Muscle of leg (tissue), 11 donors: ENCODE data around the gene KCNK7. TPM values are rescaled to one million over a fixed set of nuclear protein-coding genes. Genes with fewer than 3 reads are reported as not detected.

ENCODE experiments used
- DNase-seq: peaks from one replicate; pipeline ENCODE4 v3.0.0; 2013
- H3K27ac ChIP-seq: one replicate; pipeline ENCODE4 v1.5.1; 2013; ENCODE audit warnings: mild to moderate bottlenecking, low read length, control low read depth
- H3K27me3 ChIP-seq: one replicate; pipeline ENCODE4 v1.6.1; 2013; ENCODE audit warnings: low read length; ENCODE audit not compliant: control insufficient read depth, insufficient read depth
- H3K36me3 ChIP-seq: one replicate; pipeline ENCODE4 v1.6.1; 2013; ENCODE audit warnings: low read length; ENCODE audit not compliant: control insufficient read depth, insufficient read depth
- H3K4me1 ChIP-seq: one replicate; pipeline ENCODE4 v1.6.1; 2013; ENCODE audit warnings: low read length; ENCODE audit not compliant: control insufficient read depth, insufficient read depth
- H3K4me3 ChIP-seq: one replicate; pipeline ENCODE4 v1.5.1; 2013; ENCODE audit warnings: low read length, control low read depth
- H3K9me3 ChIP-seq: replicated peaks from 2 replicates; pipeline ENCODE4 v1.6.1; 2013; ENCODE audit warnings: low read depth, low read length; ENCODE audit not compliant: control insufficient read depth
- WGBS: methylation state at CpG from one replicate; pipeline ENCODE4 v1.1.5; 2013; ENCODE audit warnings: missing lambda C conversion rate; ENCODE audit not compliant: insufficient coverage; 5-methylcytosine and 5-hydroxymethylcytosine counted together
- polyA plus RNA-seq, 8 donors: library from polyadenylated mRNA; unstranded; fragments of 120-200 nt; gene quantifications; one replicate each; pipeline versions ENCODE4 v1.2.1 to v1.2.3, GENCODE V29; 2013; ENCODE audit warnings: inconsistent platforms in 1 of 8, low replicate concordance in 1 of 8; ENCODE audit not compliant: insufficient read length in 8 of 8, insufficient read depth in 1 of 8
- total RNA-seq: library from RNA; stranded (reverse); fragments of 120-200 nt; gene quantifications from one replicate; pipeline ENCODE4 v1.2.4, GENCODE V29; 2013

Gene KCNK7
- total and polyA plus RNA-seq, 9 donors: 0.31 to 1.9 (median 0.88) TPM

DNA sequence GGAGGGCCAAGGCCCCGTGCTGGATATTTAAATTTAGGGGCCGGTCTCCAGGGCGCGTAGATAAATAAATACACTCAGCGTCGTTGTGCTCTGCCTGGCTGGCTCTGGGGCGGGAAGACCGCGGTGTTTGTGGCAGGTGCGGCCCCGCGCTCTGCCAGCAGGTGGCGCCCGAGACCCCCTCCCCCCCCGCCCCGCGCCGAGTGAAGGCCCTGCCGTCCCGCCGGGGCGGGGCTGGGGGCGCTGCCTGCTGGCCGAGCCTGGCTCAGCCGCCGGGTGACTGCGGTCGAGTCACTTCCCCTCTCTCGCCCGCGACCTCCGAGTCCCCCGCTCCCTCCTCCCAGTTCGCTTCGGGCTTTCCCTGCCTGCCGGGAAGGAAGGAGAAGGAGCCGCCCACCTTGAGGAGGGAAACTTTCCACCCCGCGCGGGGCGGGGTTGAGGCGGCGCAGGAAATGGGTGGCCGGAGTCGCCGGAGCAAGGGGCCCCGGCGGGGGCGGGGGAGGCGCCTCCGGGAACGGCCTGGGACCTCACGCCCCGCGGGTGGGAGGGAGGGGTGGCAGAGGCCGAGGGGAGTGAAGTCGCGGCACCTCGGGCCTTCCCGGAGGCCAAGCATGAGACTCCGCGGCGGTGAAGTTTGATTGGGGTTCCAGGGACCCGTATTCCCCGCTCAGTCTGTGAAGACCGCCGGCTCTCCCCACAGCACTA is 21.3 kb downstream of the KCNK7 start:
- Histone ChIP-seq H3K9me3 (no peaks in the 10 kb centered on the region), H3K4me3 (peak overlapping the region; percentile 65), H3K27ac (peak overlapping the region; percentile 90), H3K4me1 (peaks cover 73% of the 10 kb centered on the region), H3K36me3 (peaks cover 27% of the 10 kb centered on the region), H3K27me3 (no peaks in the 10 kb centered on the region)
- under 1% methylated on average over 38 of the region's 67 CpGs for WGBS
- DNase-seq: peak; percentile 98

DNA sequence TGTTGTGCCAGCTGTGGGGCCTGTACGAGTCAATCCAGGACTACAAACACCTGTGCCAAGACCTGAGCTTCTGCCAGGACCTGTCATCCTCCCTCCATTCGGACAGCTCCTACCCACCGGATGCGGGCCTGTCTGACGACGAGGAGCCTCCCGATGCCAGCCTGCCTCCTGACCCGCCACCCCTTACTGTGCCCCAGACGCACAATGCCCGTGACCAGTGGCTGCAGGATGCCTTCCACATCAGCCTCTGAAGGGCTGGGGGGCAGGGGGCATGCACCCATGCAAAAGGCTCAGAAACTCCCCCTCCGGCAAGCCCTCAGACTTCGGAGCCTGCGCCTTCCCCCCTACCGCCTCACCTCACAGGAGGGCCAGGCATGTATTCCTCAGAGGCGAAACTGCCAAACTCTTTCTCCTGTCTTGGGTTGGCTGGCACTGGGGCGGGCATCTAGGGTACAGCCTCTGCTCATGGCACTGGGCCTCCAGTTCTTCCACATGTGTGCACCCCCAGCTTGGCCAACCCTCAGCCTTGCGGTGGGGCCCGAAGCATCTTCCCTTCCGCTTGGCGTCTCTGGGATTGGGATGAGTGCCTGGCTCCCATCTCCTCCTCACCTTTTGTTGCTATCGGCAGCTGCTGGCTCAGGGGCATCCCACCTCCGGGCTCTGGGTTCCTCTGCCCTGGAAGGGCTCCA is 22.1 kb downstream of the KCNK7 start:
- Histone ChIP-seq H3K27me3 (no peaks in the 10 kb centered on the region), H3K4me3 (peak overlapping the region; percentile 65), H3K9me3 (no peaks in the 10 kb centered on the region), H3K4me1 (peaks cover 76% of the 10 kb centered on the region), H3K36me3 (peaks cover 26% of the 10 kb centered on the region), H3K27ac (peak overlapping the region; percentile 89)
- DNase-seq: peak; percentile 60
- WGBS: 32% methylated on average over 18 of the region's 22 CpGs

DNA sequence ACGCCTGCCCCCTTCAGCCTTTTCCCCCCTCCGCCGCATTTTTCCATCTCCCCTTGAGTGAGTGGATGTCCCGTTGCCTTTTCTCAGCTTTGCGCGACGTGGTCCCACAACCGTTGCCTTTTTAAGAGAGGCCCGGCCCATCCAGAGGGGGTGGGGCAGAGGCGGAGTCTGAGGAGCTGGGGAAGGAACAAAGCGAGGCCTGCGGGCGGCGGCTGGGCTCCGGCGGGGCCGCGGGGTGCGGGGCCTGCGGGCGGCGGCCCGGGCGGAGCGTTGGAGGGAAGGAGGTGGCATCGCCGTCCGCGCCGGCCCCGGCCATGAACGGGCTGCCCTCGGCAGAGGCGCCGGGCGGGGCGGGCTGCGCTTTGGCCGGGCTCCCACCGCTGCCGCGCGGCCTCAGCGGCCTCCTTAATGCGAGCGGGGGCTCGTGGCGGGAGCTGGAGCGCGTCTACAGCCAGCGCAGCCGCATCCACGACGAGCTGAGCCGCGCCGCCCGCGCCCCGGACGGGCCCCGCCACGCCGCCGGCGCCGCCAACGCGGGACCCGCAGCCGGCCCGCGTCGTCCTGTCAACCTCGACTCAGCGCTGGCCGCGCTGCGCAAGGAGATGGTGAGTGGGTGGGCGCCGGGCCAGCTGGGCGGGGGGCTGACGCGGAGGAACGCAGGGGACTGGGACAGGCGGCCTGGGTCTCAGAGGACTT is 23.1 kb downstream of the KCNK7 start, which contains the start of gene FAM89B:
Gene FAM89B (plus strand): TSS at position 183 of the 696 bp plus-strand sequence. CDS start 132 bp downstream, at position 315.
- Histone ChIP-seq H3K27ac (peak within 1 kb of the TSS; percentile 89), H3K9me3 (no peaks in the 10 kb centered on the region), H3K36me3 (peaks cover 26% of the 10 kb centered on the region), H3K4me3 (peak within 1 kb of the TSS; percentile 99), H3K27me3 (no peaks in the 10 kb centered on the region), H3K4me1 (peaks cover 67% of the 10 kb centered on the region)
- peak; percentile 98 for DNase-seq
- under 1% methylated on average over 70 of the region's 86 CpGs for WGBS

DNA sequence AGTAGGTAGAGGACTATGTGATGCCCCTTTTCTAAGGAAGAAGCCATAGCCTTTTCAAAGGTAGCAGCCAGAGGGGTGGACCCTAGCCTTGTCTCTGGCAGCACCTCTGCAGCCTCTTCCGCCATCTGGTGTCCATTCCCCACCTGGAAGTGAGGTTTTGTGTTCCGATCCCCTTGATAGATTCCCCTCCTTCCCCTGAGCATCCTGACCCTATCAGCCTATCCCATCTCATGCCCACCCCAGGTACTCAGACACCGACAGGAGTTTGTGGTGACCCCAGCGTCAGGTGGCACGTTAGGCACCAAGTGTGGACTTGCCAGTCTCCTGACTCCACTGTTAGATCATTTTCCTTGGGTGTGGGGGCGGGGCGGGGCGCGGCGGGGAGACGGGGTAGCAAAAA is 23.7 kb downstream of the KCNK7 start:
- peaks cover 26% of the 10 kb centered on the region for H3K36me3 ChIP-seq
- peaks cover 61% of the 10 kb centered on the region for H3K4me1 ChIP-seq
- H3K27me3 ChIP-seq: no peaks in the 10 kb centered on the region
- peak; percentile 78 for DNase-seq
- H3K9me3 ChIP-seq: no peaks in the 10 kb centered on the region
- peak overlapping the region; percentile 35 for H3K4me3 ChIP-seq
- WGBS: 0% methylated on average over 6 of the region's 11 CpGs
- H3K27ac ChIP-seq: peak overlapping the region; percentile 82

DNA sequence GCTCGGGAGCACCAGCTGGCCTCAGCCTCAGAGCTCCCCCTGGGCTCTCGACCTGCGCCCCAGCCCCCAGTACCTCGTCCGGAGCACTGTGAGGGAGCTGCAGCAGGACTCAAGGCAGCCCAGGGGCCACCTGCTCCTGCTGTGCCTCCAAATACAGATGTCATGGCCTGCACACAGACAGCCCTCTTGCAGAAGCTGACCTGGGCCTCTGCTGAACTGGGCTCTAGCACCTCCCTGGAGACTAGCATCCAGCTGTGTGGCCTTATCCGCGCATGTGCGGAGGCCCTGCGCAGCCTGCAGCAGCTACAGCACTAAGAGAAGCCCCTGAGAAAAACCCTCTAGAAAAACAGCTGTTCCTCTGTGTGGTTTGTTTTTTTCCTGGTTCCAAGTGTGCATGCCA is 24.2 kb downstream of the KCNK7 start:
- peak overlapping the region; percentile 82 for H3K27ac ChIP-seq
- no peaks in the 10 kb centered on the region for H3K27me3 ChIP-seq
- no peaks in the 10 kb centered on the region for H3K9me3 ChIP-seq
- WGBS: 58% methylated on average over 7 of the region's 9 CpGs
- no peak for DNase-seq
- H3K4me1 ChIP-seq: peaks cover 56% of the 10 kb centered on the region
- peaks cover 29% of the 10 kb centered on the region for H3K36me3 ChIP-seq
- peak overlapping the region; percentile 99 for H3K4me3 ChIP-seq

DNA sequence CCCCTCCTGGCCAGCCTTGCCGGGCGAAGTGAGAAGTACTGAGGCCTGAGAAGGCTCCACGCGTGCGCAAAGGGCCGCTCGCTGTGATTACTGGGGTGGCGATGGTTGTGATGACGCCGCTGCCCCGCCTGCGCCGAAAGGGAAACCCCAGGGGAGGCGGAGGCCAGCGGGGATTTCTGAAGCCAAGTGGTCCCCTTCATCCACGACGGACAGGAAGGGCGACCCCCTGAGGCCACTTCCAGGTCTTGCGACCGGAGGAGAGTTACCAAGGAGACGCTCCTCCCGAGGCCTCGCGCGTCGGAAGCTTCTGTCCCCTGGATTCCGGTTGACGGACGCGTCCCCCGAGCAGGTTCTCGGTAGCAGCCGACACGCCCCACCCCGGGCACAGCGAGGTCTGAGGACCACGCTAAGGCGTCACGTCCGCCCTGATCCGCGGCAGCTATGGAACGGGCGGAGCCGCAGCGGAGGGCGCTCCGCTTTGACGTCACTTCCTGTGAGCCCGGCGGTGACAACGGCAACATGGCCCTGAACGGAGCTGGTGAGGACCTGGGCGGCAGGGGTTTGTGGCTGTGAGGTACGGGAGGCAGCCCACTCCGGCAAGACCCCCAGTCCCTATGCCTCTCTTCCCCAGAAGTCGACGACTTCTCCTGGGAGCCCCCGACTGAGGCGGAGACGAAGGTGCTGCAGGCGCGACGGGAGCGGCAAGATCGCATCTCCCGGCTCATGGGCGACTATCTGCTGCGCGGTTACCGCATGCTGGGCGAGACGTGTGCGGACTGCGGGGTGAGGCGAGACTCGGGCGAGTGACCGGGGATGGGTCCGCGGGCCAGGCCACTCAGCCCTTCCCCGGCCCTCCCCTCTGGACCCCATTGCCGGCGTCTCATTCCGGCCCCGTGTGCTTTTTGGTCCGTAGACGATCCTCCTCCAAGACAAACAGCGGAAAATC is 25.4 kb downstream of the KCNK7 start, which contains the start of gene ZNRD2:
Gene ZNRD2 (plus strand): TSS at position 505 of the 946 bp plus-strand sequence. CDS start 15 bp downstream, at position 520.
- under 1% methylated on average over 86 of the region's 89 CpGs for WGBS
- Histone ChIP-seq H3K27ac (peak within 1 kb of the TSS; percentile 98), H3K4me1 (peaks cover 49% of the 10 kb centered on the region), H3K36me3 (peaks cover 29% of the 10 kb centered on the region), H3K27me3 (no peaks in the 10 kb centered on the region), H3K4me3 (peak within 1 kb of the TSS; percentile 99), H3K9me3 (no peaks in the 10 kb centered on the region)
- peak; percentile 99 for DNase-seq

DNA sequence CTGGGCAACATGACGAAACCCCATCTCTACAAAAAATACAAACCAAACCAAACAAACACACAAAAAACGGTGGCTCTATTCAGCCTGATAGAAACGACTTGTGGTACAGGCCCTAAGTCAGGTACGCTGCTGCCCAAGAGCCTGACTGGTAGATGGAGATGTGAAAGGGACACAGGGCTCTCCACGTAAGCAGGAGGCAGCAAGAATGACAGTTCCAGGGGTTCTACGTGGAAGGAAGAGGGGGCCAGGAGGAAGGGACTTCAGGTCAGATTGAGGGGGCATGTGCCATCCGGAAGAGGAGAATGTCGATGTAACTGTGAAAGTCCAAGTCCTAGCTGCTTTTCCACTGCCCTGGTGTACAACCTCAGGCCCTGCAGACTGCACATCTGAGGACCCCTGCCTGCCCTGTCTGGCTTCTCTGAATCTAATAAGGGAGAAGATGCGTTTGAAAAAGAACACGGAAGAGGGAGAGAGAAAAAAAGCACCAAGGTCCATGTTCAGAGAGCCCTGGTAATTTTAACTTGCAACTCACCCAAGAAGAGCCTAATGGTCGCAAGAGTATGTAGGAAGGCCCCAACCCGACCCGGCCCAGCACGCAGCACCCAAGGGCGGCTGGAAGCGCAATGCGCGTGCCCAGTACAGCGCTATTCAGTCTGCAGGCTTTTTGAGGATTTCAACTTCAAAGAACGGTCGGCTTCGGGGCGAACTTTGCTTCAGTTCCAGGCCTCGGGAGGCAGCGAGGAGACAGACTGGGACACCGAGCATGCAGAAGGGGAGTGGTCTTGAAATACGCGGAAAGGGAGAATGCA is 26.2 kb downstream of the KCNK7 start:
- Histone ChIP-seq H3K4me3 (peak overlapping the region; percentile 99), H3K27ac (peak overlapping the region; percentile 98), H3K9me3 (no peaks in the 10 kb centered on the region), H3K4me1 (peaks cover 41% of the 10 kb centered on the region), H3K27me3 (no peaks in the 10 kb centered on the region), H3K36me3 (peaks cover 23% of the 10 kb centered on the region)
- WGBS: 6% methylated on average over 23 of the region's 28 CpGs
- DNase-seq: no peak

DNA sequence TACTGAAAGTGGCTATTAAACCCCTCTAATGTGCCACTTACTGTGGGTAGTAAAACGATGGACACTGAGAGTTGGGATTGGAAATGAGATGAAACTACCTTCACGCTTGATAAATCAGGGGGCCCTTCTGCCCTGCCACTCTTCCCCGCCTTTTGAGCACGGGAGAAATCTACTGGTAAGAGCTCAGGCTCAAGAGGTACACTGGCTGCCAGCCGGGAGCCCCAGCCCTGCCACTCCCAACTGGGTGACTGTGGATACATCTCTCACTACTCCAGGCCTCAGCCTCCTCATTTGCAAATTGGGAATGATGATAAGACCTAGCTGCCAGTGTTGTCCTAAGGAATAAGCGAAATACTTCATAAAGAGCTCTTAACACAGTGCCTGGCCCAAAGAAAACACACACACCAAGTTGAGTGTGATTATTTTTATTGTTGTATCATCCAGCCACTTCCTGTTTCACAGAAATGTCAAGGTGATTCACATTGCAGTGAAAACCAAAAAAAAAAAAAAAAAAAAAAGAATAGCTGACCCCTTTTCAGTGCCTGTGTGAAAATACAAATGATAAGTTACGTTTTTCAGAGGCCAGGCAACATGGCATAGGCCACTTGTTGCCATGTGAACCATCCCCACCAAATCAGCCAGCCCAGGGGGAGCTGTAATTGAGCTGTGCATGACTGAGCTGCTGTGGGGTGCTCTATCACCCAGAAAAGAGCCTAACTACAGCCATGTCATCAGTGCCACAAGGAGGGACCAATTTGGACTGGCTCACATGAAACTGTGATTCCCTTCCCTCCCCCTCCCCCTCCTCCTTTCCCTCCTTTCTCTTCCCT is 29.8 kb downstream of the KCNK7 start:
- Histone ChIP-seq H3K4me3 (no peak overlapping the region), H3K27me3 (no peaks in the 10 kb centered on the region), H3K9me3 (no peaks in the 10 kb centered on the region), H3K4me1 (peaks cover 28% of the 10 kb centered on the region), H3K27ac (no peak overlapping the region), H3K36me3 (peaks cover 15% of the 10 kb centered on the region)
- WGBS: 96% methylated on average over 3 of the region's 7 CpGs
- DNase-seq: no peak
